Lung (tissue), 12 donors: ENCODE data around the gene INPP4B. TPM values are rescaled to one million over a fixed set of nuclear protein-coding genes. Genes with fewer than 3 reads are reported as not detected.

Experiments used
- ATAC-seq: fragments of 200-7000 bp; cut with Tn5 transposase; one replicate; pipeline ENCODE4 v1.9.1; 2020; ENCODE audit warnings: moderate number of reproducible peaks; ENCODE audit not compliant: insufficient read depth, low FRiP score
- DNase-seq, 3 donors: peaks; one replicate each; pipeline ENCODE4 v3.0.0-alpha.2; 2013 to 2017
- H3K27ac ChIP-seq, 2 donors: one replicate each; pipeline ENCODE4 v1.5.1; 2013; ENCODE audit warnings: mild to moderate bottlenecking in 2 of 2, moderate library complexity in 2 of 2, control low read depth in 1 of 2, inconsistent platforms in 1 of 2, low read depth in 1 of 2, low read length in 1 of 2
- H3K27me3 ChIP-seq, 3 donors: one replicate each; pipeline ENCODE4 v1.5.1; 2013; ENCODE audit warnings: low read length in 2 of 3; ENCODE audit not compliant: control insufficient read depth in 3 of 3, insufficient read depth in 3 of 3
- H3K36me3 ChIP-seq, 4 donors: one replicate each; pipeline ENCODE4 v1.5.1; 2013; ENCODE audit warnings: low read length in 4 of 4, mild to moderate bottlenecking in 1 of 4, moderate library complexity in 1 of 4; ENCODE audit not compliant: control insufficient read depth in 4 of 4, insufficient read depth in 4 of 4
- H3K4me1 ChIP-seq, 5 donors: one replicate each; pipeline ENCODE4 v1.5.1; 2013; ENCODE audit warnings: low read length in 5 of 5, mild to moderate bottlenecking in 2 of 5, moderate library complexity in 1 of 5; ENCODE audit not compliant: control insufficient read depth in 5 of 5, insufficient read depth in 5 of 5
- H3K4me3 ChIP-seq: one replicate; pipeline ENCODE4 v1.5.1; 2013; ENCODE audit warnings: mild to moderate bottlenecking, control low read depth, moderate library complexity
- H3K9ac ChIP-seq, 2 donors: one replicate each; pipeline ENCODE4 v1.5.1; 2013; ENCODE audit warnings: low read length in 2 of 2, control low read depth in 1 of 2; ENCODE audit not compliant: insufficient read depth in 1 of 2
- H3K9me3 ChIP-seq, 4 donors: one replicate each; pipeline ENCODE4 v1.5.1; 2013; ENCODE audit warnings: low read length in 3 of 4, mild to moderate bottlenecking in 1 of 4, moderate library complexity in 1 of 4; ENCODE audit not compliant: control insufficient read depth in 4 of 4, insufficient read depth in 3 of 4
- CTCF ChIP-seq: IDR thresholded peaks from 2 replicates; pipeline ENCODE4 v1.5.1; 2012; ENCODE audit warnings: mild to moderate bottlenecking; ENCODE audit errors: control extremely low read depth, extremely low read depth
- WGBS, 2 donors: extraction: QIAGEN DNeasy Blood & Tissue Kit; methylation state at CpG; one replicate each; pipeline ENCODE4 v1.1.7; 2013; 5-methylcytosine and 5-hydroxymethylcytosine counted together
- polyA plus RNA-seq, 2 donors: library from polyadenylated mRNA; stranded (reverse); fragments of 200-250 nt; gene quantifications; one replicate each; pipeline ENCODE4 v1.2.1, GENCODE V29; 2013
- total RNA-seq, 2 donors: library from RNA; depleted of rRNA in 1 of 2; stranded (reverse); fragments of >200 nt in 1 of 2; gene quantifications; one replicate each; pipeline ENCODE4 v1.2.1, GENCODE V29; 2014 to 2021
- donor health status: control.
- donor health status: control.
- donor health status: Bipolar disorder and iron deficiency.
- donor health status: healthy.
- donor health status: DM: yes; HTN: yes; CAD: no.

INPP4B gene
- total and polyA plus RNA-seq, 4 donors: 2.4 to 32.6 (median 5.6) TPM

- no peak overlapping the region for H3K27ac ChIP-seq
- TF ChIP-seq CTCF: no peak
- DNase-seq: no peak
- no peaks in the 10 kb centered on the region for H3K9me3 ChIP-seq
- no peaks in the 10 kb centered on the region for H3K36me3 ChIP-seq
- H3K4me1 ChIP-seq: no peaks in the 10 kb centered on the region
- ATAC-seq: no peak
- no peak overlapping the region for H3K9ac ChIP-seq
- no peaks in the 10 kb centered on the region for H3K27me3 ChIP-seq
- no peak overlapping the region for H3K4me3 ChIP-seq
- WGBS, 2 donors: 55 to 74% methylated on average over 1 of the region's 1 CpG
Observed at GRCh38 chr4:142582340-142582739, 263.8 kb downstream of the INPP4B start.

- no peak overlapping the region for H3K4me3 ChIP-seq
- ATAC-seq (no peak), DNase-seq (no peak)
- H3K36me3 ChIP-seq: no peaks in the 10 kb centered on the region
- no peak overlapping the region for H3K9ac ChIP-seq
- no peaks in the 10 kb centered on the region for H3K4me1 ChIP-seq
- no peaks in the 10 kb centered on the region for H3K27me3 ChIP-seq
- no peak for TF ChIP-seq CTCF
- WGBS, 2 donors: 98 to 100% methylated on average over 1 of the region's 1 CpG
- H3K9me3 ChIP-seq: no peaks in the 10 kb centered on the region
- H3K27ac ChIP-seq: no peak overlapping the region
Observed at GRCh38 chr4:142581881-142582280, 264.2 kb downstream of the INPP4B start.

- H3K9ac ChIP-seq: no peak overlapping the region
- TF ChIP-seq CTCF: no peak
- no peaks in the 10 kb centered on the region for H3K4me1 ChIP-seq
- H3K27me3 ChIP-seq: no peaks in the 10 kb centered on the region
- ATAC-seq (no peak), DNase-seq (no peak)
- no peaks in the 10 kb centered on the region for H3K9me3 ChIP-seq
- H3K27ac ChIP-seq: no peak overlapping the region
- no peak overlapping the region for H3K4me3 ChIP-seq
- no peaks in the 10 kb centered on the region for H3K36me3 ChIP-seq
- WGBS, 2 donors: 76 to 88% methylated on average over 2 of the region's 2 CpGs
Observed at GRCh38 chr4:142579443-142579842, 266.7 kb downstream of the INPP4B start.

GRCh38 chr4:142574306-142574705 is 271.8 kb downstream of the INPP4B start:
- 87 to 88% methylated on average over 3 of the region's 3 CpGs for WGBS, 2 donors
- TF ChIP-seq CTCF: no peak
- H3K4me1 ChIP-seq: peaks cover 0 to 2% (median 0%) of the 10 kb centered on the region in 5 donors
- no peaks in the 10 kb centered on the region for H3K9me3 ChIP-seq
- H3K27ac ChIP-seq: no peak overlapping the region
- H3K27me3 ChIP-seq: no peaks in the 10 kb centered on the region
- DNase-seq: no peak
- H3K9ac ChIP-seq: no peak overlapping the region
- ATAC-seq: no peak
- no peak overlapping the region for H3K4me3 ChIP-seq
- no peaks in the 10 kb centered on the region for H3K36me3 ChIP-seq
